ENCODE results near the gene SPRR2E.

Gene SPRR2E

GRCh38 chr1:153094426-153094825, at the start of gene SPRR2E:
SPRR2E (minus strand) TSS chr1:153094526; CDS start chr1:153093751, 775 bp downstream.
- TF ChIP-seq YY1 (IDR thresholded peaks at IDR 0.05; ENCODE audit: low read depth) (no peak), TCF12 (IDR thresholded peaks at IDR 0.05; ENCODE audit: low read depth) (no peak), TAF1 (IDR thresholded peaks at IDR 0.05; ENCODE audit: low read depth) (no peak), EP300 (IDR thresholded peaks at IDR 0.05; ENCODE audit: borderline replicate concordance) (no peak), FOXM1 (IDR thresholded peaks at IDR 0.05; ENCODE audit: borderline replicate concordance, low read depth) (no peak), TEAD4 (IDR thresholded peaks at IDR 0.05) (no peak), CREB1 (IDR thresholded peaks at IDR 0.05; ENCODE audit: low read depth) (no peak), ZBTB7A (IDR thresholded peaks at IDR 0.05; ENCODE audit: low read depth) (no peak), CEBPB (IDR thresholded peaks at IDR 0.05) (no peak), MAX (IDR thresholded peaks at IDR 0.05) (no peak), EGR1 (IDR thresholded peaks at IDR 0.05) (no peak), USF1 (IDR thresholded peaks at IDR 0.05) (no peak), NFIC (IDR thresholded peaks at IDR 0.05) (no peak), RAD21 (IDR thresholded peaks at IDR 0.05; ENCODE audit: low read depth) (no peak)
- TF ChIP-seq, protein P1, sequence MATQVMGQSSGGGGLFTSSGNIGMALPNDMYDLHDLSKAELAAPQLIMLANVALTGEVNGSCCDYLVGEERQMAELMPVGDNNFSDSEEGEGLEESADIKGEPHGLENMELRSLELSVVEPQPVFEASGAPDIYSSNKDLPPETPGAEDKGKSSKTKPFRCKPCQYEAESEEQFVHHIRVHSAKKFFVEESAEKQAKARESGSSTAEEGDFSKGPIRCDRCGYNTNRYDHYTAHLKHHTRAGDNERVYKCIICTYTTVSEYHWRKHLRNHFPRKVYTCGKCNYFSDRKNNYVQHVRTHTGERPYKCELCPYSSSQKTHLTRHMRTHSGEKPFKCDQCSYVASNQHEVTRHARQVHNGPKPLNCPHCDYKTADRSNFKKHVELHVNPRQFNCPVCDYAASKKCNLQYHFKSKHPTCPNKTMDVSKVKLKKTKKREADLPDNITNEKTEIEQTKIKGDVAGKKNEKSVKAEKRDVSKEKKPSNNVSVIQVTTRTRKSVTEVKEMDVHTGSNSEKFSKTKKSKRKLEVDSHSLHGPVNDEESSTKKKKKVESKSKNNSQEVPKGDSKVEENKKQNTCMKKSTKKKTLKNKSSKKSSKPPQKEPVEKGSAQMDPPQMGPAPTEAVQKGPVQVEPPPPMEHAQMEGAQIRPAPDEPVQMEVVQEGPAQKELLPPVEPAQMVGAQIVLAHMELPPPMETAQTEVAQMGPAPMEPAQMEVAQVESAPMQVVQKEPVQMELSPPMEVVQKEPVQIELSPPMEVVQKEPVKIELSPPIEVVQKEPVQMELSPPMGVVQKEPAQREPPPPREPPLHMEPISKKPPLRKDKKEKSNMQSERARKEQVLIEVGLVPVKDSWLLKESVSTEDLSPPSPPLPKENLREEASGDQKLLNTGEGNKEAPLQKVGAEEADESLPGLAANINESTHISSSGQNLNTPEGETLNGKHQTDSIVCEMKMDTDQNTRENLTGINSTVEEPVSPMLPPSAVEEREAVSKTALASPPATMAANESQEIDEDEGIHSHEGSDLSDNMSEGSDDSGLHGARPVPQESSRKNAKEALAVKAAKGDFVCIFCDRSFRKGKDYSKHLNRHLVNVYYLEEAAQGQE (IDR thresholded peaks at IDR 0.05; ENCODE audit: low read depth), result no peak

DNA sequence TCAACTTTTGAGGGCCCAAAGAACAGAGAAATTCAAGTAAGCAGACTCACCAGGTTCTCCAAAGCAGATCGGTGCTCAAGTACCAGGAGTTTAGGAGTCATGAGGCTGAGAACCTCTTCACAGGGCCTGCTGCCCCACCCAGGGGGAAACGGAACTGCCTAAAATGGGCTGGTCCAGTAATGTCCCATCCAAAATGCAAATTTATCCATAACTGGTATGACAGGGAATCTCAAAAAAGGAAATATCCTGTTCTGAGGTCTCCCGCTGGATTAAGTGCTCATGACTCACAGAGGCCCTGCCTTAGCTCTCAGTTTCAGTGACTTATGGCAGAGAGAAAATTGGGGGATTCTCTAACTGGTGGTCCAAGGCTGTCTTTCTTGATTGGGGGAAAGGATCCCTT, 47.1 kb upstream of the SPRR2E start:
- TF ChIP-seq TEAD4 (IDR thresholded peaks at IDR 0.05), result no peak
- no peak for TF ChIP-seq EP300 (IDR thresholded peaks at IDR 0.05; ENCODE audit: borderline replicate concordance)
- no peak for TF ChIP-seq USF1 (IDR thresholded peaks at IDR 0.05)
- TF ChIP-seq TAF1 (IDR thresholded peaks at IDR 0.05; ENCODE audit: low read depth), result no peak
- no peak for TF ChIP-seq TCF12 (IDR thresholded peaks at IDR 0.05; ENCODE audit: low read depth)
- TF ChIP-seq YY1 (IDR thresholded peaks at IDR 0.05; ENCODE audit: low read depth), result no peak
- no peak for TF ChIP-seq ZBTB7A (IDR thresholded peaks at IDR 0.05; ENCODE audit: low read depth)
- no peak for TF ChIP-seq EGR1 (IDR thresholded peaks at IDR 0.05)
- TF ChIP-seq, protein P1 (IDR thresholded peaks at IDR 0.05; ENCODE audit: low read depth), result no peak
- no peak for TF ChIP-seq NFIC (IDR thresholded peaks at IDR 0.05)
- TF ChIP-seq CREB1 (IDR thresholded peaks at IDR 0.05; ENCODE audit: low read depth), result no peak
- TF ChIP-seq RAD21 (IDR thresholded peaks at IDR 0.05; ENCODE audit: low read depth), result no peak
- no peak for TF ChIP-seq CEBPB (IDR thresholded peaks at IDR 0.05)
- no peak for TF ChIP-seq MAX (IDR thresholded peaks at IDR 0.05)
- no peak for TF ChIP-seq FOXM1 (IDR thresholded peaks at IDR 0.05; ENCODE audit: borderline replicate concordance, low read depth)

DNA sequence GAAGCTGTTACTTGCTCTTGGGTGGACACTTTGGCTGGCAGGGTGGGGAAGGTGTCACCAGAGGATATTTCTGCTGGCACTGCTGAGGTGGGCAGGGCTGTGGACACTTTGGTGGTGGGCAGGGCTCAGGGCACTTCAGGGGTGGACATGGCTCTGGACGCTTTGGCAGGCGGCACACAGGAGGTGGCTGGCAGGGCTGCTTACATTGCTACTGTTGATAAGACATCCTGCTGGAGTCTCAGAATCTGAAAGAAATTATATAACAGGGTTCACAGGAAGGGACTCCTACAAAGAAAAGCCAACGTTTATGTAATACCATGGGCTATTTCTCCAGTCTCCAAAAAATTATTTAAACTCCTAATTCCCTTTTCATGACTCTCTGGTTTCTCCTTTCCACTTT, 46.2 kb upstream of the SPRR2E start:
- TF ChIP-seq, protein P1 (IDR thresholded peaks at IDR 0.05; ENCODE audit: low read depth), result no peak
- TF ChIP-seq USF1 (IDR thresholded peaks at IDR 0.05) (no peak), TCF12 (IDR thresholded peaks at IDR 0.05; ENCODE audit: low read depth) (no peak), EGR1 (IDR thresholded peaks at IDR 0.05) (no peak), RAD21 (IDR thresholded peaks at IDR 0.05; ENCODE audit: low read depth) (no peak), CEBPB (IDR thresholded peaks at IDR 0.05) (no peak), CREB1 (IDR thresholded peaks at IDR 0.05; ENCODE audit: low read depth) (no peak)

GRCh38 chr1:153133743-153134142, 39.4 kb upstream of the SPRR2E start:
- TF ChIP-seq RAD21 (IDR thresholded peaks at IDR 0.05; ENCODE audit: low read depth) (no peak), FOXM1 (IDR thresholded peaks at IDR 0.05; ENCODE audit: borderline replicate concordance, low read depth) (no peak), YY1 (IDR thresholded peaks at IDR 0.05; ENCODE audit: low read depth) (no peak), TCF12 (IDR thresholded peaks at IDR 0.05; ENCODE audit: low read depth) (no peak), EGR1 (IDR thresholded peaks at IDR 0.05) (no peak), ZBTB7A (IDR thresholded peaks at IDR 0.05; ENCODE audit: low read depth) (no peak), CEBPB (IDR thresholded peaks at IDR 0.05) (no peak), TEAD4 (IDR thresholded peaks at IDR 0.05) (no peak), CREB1 (IDR thresholded peaks at IDR 0.05; ENCODE audit: low read depth) (no peak), NFIC (IDR thresholded peaks at IDR 0.05) (no peak), EP300 (IDR thresholded peaks at IDR 0.05; ENCODE audit: borderline replicate concordance) (no peak), TAF1 (IDR thresholded peaks at IDR 0.05; ENCODE audit: low read depth) (no peak), MAX (IDR thresholded peaks at IDR 0.05) (no peak)
- TF ChIP-seq, protein P1 (IDR thresholded peaks at IDR 0.05; ENCODE audit: low read depth), result no peak
